ENCODE measurements around the gene ITFG1. TPM values are rescaled to one million over a fixed set of nuclear protein-coding genes. Genes with fewer than 3 reads are reported as not detected.

ITFG1 gene
- total and polyA plus RNA-seq, 2 of the 13 experiments (the other 11 are each of a cell fraction or from before 2014, with no cell fraction given) = 74.5 to 150 TPM

DNA sequence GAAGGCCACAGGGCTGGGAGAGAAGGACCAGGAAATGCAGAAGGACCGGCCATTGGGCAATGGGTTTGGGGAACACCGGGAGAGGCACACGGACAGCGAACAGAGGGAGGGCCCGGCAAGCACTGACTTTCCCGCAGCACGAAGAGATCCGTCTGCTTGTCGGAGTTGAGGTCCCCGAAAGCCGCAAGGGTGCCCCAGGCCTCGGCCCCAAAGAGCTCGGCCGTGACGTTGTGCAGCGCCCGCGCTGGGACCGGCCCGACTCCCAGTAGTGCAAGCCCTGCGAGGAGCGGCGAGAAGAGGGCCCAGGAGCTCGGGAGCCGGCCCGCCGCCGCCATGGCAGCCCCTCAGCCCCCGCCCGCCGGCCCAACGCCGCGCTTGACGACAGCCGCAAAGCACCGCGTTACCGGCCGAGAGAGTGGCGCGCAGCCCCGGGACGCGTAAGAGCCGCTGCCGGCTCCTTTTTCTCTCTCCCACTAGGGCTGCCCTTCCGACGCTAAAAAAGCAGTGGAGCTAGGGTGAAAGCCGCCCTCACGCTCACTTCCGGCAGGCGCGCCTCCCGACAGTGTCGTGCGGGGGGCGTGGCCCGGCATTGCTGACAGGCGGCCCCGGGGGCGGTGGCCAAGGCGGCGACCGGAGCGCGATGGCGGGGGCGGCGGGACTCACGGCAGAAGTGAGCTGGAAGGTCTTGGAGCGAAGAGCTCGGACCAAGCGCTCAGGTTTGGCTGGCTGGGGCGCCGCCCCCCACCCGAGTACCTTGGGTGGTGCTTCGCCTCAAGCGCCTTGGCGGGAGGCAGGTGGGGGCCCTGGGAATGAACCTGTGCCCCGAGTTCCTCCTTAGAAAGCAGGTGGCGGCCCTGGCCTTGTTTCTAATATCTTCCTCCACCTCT lies at the start of gene ITFG1, which contains the start of gene PHKB (continued):
- TF ChIP-seq, protein P1, sequence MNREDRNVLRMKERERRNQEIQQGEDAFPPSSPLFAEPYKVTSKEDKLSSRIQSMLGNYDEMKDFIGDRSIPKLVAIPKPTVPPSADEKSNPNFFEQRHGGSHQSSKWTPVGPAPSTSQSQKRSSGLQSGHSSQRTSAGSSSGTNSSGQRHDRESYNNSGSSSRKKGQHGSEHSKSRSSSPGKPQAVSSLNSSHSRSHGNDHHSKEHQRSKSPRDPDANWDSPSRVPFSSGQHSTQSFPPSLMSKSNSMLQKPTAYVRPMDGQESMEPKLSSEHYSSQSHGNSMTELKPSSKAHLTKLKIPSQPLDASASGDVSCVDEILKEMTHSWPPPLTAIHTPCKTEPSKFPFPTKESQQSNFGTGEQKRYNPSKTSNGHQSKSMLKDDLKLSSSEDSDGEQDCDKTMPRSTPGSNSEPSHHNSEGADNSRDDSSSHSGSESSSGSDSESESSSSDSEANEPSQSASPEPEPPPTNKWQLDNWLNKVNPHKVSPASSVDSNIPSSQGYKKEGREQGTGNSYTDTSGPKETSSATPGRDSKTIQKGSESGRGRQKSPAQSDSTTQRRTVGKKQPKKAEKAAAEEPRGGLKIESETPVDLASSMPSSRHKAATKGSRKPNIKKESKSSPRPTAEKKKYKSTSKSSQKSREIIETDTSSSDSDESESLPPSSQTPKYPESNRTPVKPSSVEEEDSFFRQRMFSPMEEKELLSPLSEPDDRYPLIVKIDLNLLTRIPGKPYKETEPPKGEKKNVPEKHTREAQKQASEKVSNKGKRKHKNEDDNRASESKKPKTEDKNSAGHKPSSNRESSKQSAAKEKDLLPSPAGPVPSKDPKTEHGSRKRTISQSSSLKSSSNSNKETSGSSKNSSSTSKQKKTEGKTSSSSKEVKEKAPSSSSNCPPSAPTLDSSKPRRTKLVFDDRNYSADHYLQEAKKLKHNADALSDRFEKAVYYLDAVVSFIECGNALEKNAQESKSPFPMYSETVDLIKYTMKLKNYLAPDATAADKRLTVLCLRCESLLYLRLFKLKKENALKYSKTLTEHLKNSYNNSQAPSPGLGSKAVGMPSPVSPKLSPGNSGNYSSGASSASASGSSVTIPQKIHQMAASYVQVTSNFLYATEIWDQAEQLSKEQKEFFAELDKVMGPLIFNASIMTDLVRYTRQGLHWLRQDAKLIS (CRISPR knock-in tag; IDR thresholded peaks at IDR 0.05) = no peak
- no peak for TF ChIP-seq SETDB1 (CRISPR knock-in tag; IDR thresholded peaks at IDR 0.05; ENCODE audit: borderline replicate concordance)
- TF ChIP-seq, protein P2, sequence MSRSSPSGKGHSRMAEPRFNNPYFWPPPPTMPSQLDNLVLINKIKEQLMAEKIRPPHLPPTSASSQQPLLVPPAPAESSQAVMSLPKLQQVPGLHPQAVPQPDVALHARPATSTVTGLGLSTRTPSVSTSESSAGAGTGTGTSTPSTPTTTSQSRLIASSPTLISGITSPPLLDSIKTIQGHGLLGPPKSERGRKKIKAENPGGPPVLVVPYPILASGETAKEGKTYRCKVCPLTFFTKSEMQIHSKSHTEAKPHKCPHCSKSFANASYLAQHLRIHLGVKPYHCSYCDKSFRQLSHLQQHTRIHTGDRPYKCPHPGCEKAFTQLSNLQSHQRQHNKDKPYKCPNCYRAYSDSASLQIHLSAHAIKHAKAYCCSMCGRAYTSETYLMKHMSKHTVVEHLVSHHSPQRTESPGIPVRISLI (CRISPR knock-in tag; IDR thresholded peaks at IDR 0.05; ENCODE audit: borderline replicate concordance) = peak; percentile 70
- TF ChIP-seq, protein P3, sequence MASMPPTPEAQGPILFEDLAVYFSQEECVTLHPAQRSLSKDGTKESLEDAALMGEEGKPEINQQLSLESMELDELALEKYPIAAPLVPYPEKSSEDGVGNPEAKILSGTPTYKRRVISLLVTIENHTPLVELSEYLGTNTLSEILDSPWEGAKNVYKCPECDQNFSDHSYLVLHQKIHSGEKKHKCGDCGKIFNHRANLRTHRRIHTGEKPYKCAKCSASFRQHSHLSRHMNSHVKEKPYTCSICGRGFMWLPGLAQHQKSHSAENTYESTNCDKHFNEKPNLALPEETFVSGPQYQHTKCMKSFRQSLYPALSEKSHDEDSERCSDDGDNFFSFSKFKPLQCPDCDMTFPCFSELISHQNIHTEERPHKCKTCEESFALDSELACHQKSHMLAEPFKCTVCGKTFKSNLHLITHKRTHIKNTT (CRISPR knock-in tag; IDR thresholded peaks at IDR 0.05) = no peak
- TF ChIP-seq NRL (CRISPR knock-in tag; IDR thresholded peaks at IDR 0.05; ENCODE audit: borderline replicate concordance) = peak; percentile 62
- TF ChIP-seq EHMT2 (IDR thresholded peaks at IDR 0.05; ENCODE audit: borderline replicate concordance, low read depth, low read length) = no peak
- TF ChIP-seq ZNF772 (CRISPR knock-in tag; IDR thresholded peaks at IDR 0.05) = peak; percentile 70
- TF ChIP-seq TSC22D2 (CRISPR knock-in tag; IDR thresholded peaks at IDR 0.05; ENCODE audit: borderline replicate concordance) = no peak; the same call in 1 of the 2 replicates
- peak; percentile 48 for TF ChIP-seq STAG1 (CRISPR knock-in tag; IDR thresholded peaks at IDR 0.05)
- no peak for TF ChIP-seq NCOA5 (CRISPR knock-in tag; IDR thresholded peaks at IDR 0.05)
- 0 out of 2 replicates have a peak, but pooled peaks have one; percentile 7 for TF ChIP-seq CEBPB (IDR thresholded peaks at IDR 0.05; ENCODE audit: borderline replicate concordance, low read depth, low read length)
- TF ChIP-seq RFX5 (IDR thresholded peaks at IDR 0.05; ENCODE audit: low read depth, low read length) = 0 out of 2 replicates have a peak, but pooled peaks have one; percentile 10
- peak; percentile 23; the same call in 1 of the 2 replicates for TF ChIP-seq ZNF333 (CRISPR knock-in tag; IDR thresholded peaks at IDR 0.05; ENCODE audit: borderline replicate concordance)
- TF ChIP-seq KLF13 (CRISPR knock-in tag; IDR thresholded peaks at IDR 0.05) = 0 out of 2 replicates have a peak, but pooled peaks have one; percentile 32
- TF ChIP-seq ZNF605 (CRISPR knock-in tag; IDR thresholded peaks at IDR 0.05) = peak; percentile 70; the same call in 1 of the 2 replicates
- TF ChIP-seq ATM (IDR thresholded peaks at IDR 0.05; ENCODE audit: borderline replicate concordance) = no peak
- no peak for TF ChIP-seq RFX3 (CRISPR knock-in tag; IDR thresholded peaks at IDR 0.05)
- peak; percentile 44; the same call in 1 of the 2 replicates for TF ChIP-seq SIX4 (CRISPR knock-in tag; IDR thresholded peaks at IDR 0.05)
- peak; percentile 29; the same call in 1 of the 2 replicates for TF ChIP-seq ZBTB20 (CRISPR knock-in tag; IDR thresholded peaks at IDR 0.05; ENCODE audit: borderline replicate concordance, low read depth)
- TF ChIP-seq TEAD2 (CRISPR knock-in tag; IDR thresholded peaks at IDR 0.05) = no peak
- TF ChIP-seq HNRNPL (IDR thresholded peaks at IDR 0.05; ENCODE audit: low read depth, low read length) = no peak
- TF ChIP-seq ZNF598 (CRISPR knock-in tag; IDR thresholded peaks at IDR 0.05; ENCODE audit: borderline replicate concordance) = 0 out of 2 replicates have a peak, but pooled peaks have one; percentile 57
- peak; percentile 72 for TF ChIP-seq ZNF292 (CRISPR knock-in tag; IDR thresholded peaks at IDR 0.05; ENCODE audit: borderline replicate concordance, low read depth)

Data from HepG2 (cell line).